Uterus (tissue), 4 donors: ENCODE results near the gene AZIN2. TPM values are rescaled to one million over a fixed set of nuclear protein-coding genes. Genes with fewer than 3 reads are reported as not detected.
A peak's percentile ranks its signal among the peaks of the same experiment; 100 is the strongest.
"Not testable (repeated sequence)": the region's sequence is repeated elsewhere in the genome, so short reads cannot be mapped to it uniquely, and the experiment has no call there.

ENCODE experiments used
- DNase-seq, 2 donors: peaks; one replicate each; pipeline ENCODE4 v3.0.0-alpha.2; 2019 to 2020
- H3K27ac ChIP-seq, 2 donors: fragments of 200-600 bp; sonication (generic); 1 replicate in 1 of 2; 2 replicates in 1 of 2; pipeline ENCODE4 v1.5.1; 2016 to 2018
- H3K27me3 ChIP-seq, 2 donors: fragments of 200-600 bp; sonication (generic); one replicate each; pipeline ENCODE4 v1.5.1; 2018 to 2019; ENCODE audit warnings: control low read depth in 1 of 2
- H3K36me3 ChIP-seq, 2 donors: fragments of 200-600 bp; sonication (generic); one replicate each; pipeline ENCODE4 v1.5.1; 2019; ENCODE audit warnings: control low read depth in 1 of 2
- H3K4me1 ChIP-seq, 2 donors: fragments of 200-600 bp; sonication (generic); one replicate each; pipeline ENCODE4 v1.5.1; 2018 to 2019; ENCODE audit warnings: control low read depth in 1 of 2
- H3K4me3 ChIP-seq, 2 donors: fragments of 200-600 bp; sonication (generic); 1 replicate in 1 of 2; 2 replicates in 1 of 2; pipeline ENCODE4 v1.5.1; 2018 to 2019; ENCODE audit warnings: mild to moderate bottlenecking in 1 of 2
- H3K9me3 ChIP-seq, 2 donors: fragments of 200-600 bp; sonication (generic); one replicate each; pipeline ENCODE4 v1.5.1; 2019; ENCODE audit warnings: control low read depth in 1 of 2
- CTCF ChIP-seq, 4 experiments: fragments of 200-600 bp in 2 of 4; fragments of 450-650 bp in 2 of 4; sonication (generic) in 2 of 4; IDR thresholded peaks; one replicate each; pipeline ENCODE4 v1.5.1; 2016 to 2019; ENCODE audit warnings: antibody characterized with exemption in 4 of 4, mild to moderate bottlenecking in 2 of 4, moderate library complexity in 1 of 4
- POLR2A ChIP-seq, 2 donors: fragments of 450-650 bp; IDR thresholded peaks; one replicate each; pipeline ENCODE4 v1.6.1; 2016; ENCODE audit warnings: antibody characterized with exemption in 2 of 2, mild to moderate bottlenecking in 1 of 2, moderate library complexity in 1 of 2
- intact Hi-C: fragments of 100-400 bp; cut with DNase I; formaldehyde crosslinking; loops from one replicate; pipeline ENCODE4 v1.15.1; 2023; ENCODE audit warnings: low total_unique reads
- total RNA-seq, 4 donors: library from RNA; depleted of rRNA in 3 of 4; stranded (reverse); fragments of >200 nt in 3 of 4; gene quantifications; one replicate each; pipeline versions ENCODE4 v1.1.0 to v1.2.4, GENCODE V29; 2014 to 2023
- donor health status: DM: yes; HTN: yes; CAD: no.

AZIN2 gene
- total RNA-seq, 4 donors from 2014 or later, result 1.2 to 16.1 (median 6.9) TPM

- DNase-seq, result no peak
- Histone ChIP-seq H3K4me1 (peaks cover 0 to 7% of the 10 kb centered on the region in 2 donors), H3K27me3 (no peaks in the 10 kb centered on the region), H3K27ac (no peak overlapping the region), H3K36me3 (no peaks in the 10 kb centered on the region), H3K4me3 (no peak overlapping the region), H3K9me3 (no peaks in the 10 kb centered on the region)
- intact Hi-C loops, result no loop called here
- TF ChIP-seq POLR2A (IDR thresholded peaks at IDR 0.05) (no peak), CTCF (IDR thresholded peaks at IDR 0.05) (no peak)
Observed at GRCh38 chr1:33122483-33123178, 41.7 kb downstream of the AZIN2 start.

GRCh38 chr1:33123266-33123665, 42.3 kb downstream of the AZIN2 start:
- Histone ChIP-seq H3K36me3 (no peaks in the 10 kb centered on the region), H3K9me3 (no peaks in the 10 kb centered on the region), H3K4me3 (no peak overlapping the region), H3K27ac (no peak overlapping the region), H3K4me1 (peaks cover 0 to 7% of the 10 kb centered on the region in 2 donors), H3K27me3 (no peaks in the 10 kb centered on the region)
- no peak for DNase-seq
- intact Hi-C loops, result no loop called here
- TF ChIP-seq POLR2A (IDR thresholded peaks at IDR 0.05) (no peak), CTCF (IDR thresholded peaks at IDR 0.05) (no peak)

GRCh38 chr1:33124647-33125046, 43.7 kb downstream of the AZIN2 start:
- H3K27ac ChIP-seq, H3K4me3 ChIP-seq, H3K4me1 ChIP-seq, H3K9me3 ChIP-seq, DNase-seq, H3K36me3 ChIP-seq, intact Hi-C loops, H3K27me3 ChIP-seq: not testable (repeated sequence)

GRCh38 chr1:33126411-33127000, 45.6 kb downstream of the AZIN2 start:
- TF ChIP-seq POLR2A (IDR thresholded peaks at IDR 0.05) (no peak), CTCF (IDR thresholded peaks at IDR 0.05) (no peak)
- DNase-seq, result no peak
- H3K9me3 ChIP-seq, result no peaks in the 10 kb centered on the region
- H3K27ac ChIP-seq, result peak overlapping the region; percentile 81 to 91
- H3K4me3 ChIP-seq, result peak overlapping the region; percentile 62 to 87
- H3K4me1 ChIP-seq, result peaks cover 0 to 7% of the 10 kb centered on the region in 2 donors
- H3K36me3 ChIP-seq, result no peaks in the 10 kb centered on the region
- intact Hi-C loops, result no loop called here
- H3K27me3 ChIP-seq, result no peaks in the 10 kb centered on the region

GRCh38 chr1:33127001-33127823, 46.3 kb downstream of the AZIN2 start:
- Histone ChIP-seq H3K36me3 (no peaks in the 10 kb centered on the region), H3K9me3 (no peaks in the 10 kb centered on the region), H3K27me3 (no peaks in the 10 kb centered on the region), H3K27ac (peak overlapping the region; percentile 81 to 91), H3K4me3 (peak overlapping the region; percentile 62 to 87), H3K4me1 (peaks cover 0 to 7% of the 10 kb centered on the region in 2 donors)
- intact Hi-C loops, result no loop called here
- DNase-seq, result peak; percentile 99
- TF ChIP-seq POLR2A (IDR thresholded peaks at IDR 0.05) (peak; percentile 34 to 59), CTCF (IDR thresholded peaks at IDR 0.05) (peak; percentile 80 to 96 (median 92))
